Caco-2 (cell line): ENCODE data around the gene TPPP2. TPM values are rescaled to one million over a fixed set of nuclear protein-coding genes. Genes with fewer than 3 reads are reported as not detected.

ENCODE experiments used
- BruUV-seq: library from RNA; stranded (reverse); fragments of 400-500 nt; replicated peaks from 2 replicates; lab custom pipeline; 2021; lab: Mats Ljungman, UMichigan
- CTCF ChIA-PET: fragments of 300-600 bp; sonication (Branson Sonifier 250); formaldehyde crosslinking; loops from one replicate; lab custom pipeline; 2022; ENCODE audit warnings: antibody characterized with exemption; lab: Charles Lee
- POLR2A ChIA-PET: fragments of 300-600 bp; sonication (Branson Sonifier 250); formaldehyde crosslinking; loops from one replicate; lab custom pipeline; 2022; ENCODE audit warnings: antibody characterized with exemption; lab: Charles Lee
- DNase-seq, 2 experiments: peaks; one replicate each; pipeline versions ENCODE4 v3.0.0 to v3.0.0-alpha.2; 2020 to 2022
- H3K27me3 ChIP-seq: replicated peaks from 2 replicates; pipeline ENCODE4 v1.6.0; 2011; ENCODE audit warnings: low read length; ENCODE audit not compliant: control insufficient read depth, insufficient read depth
- H3K36me3 ChIP-seq: 2 replicates; pipeline ENCODE4 v1.5.1; 2011; ENCODE audit warnings: low read length; ENCODE audit not compliant: control insufficient read depth, insufficient read depth
- H3K4me1 ChIP-seq: fragments of 250-450 bp; sonication (Bioruptor Pico); 2 replicates; pipeline ENCODE4 v1.5.1; 2020; ENCODE audit warnings: mild to moderate bottlenecking
- H3K4me3 ChIP-seq: 2 replicates; pipeline ENCODE4 v1.5.1; 2011; ENCODE audit warnings: low read depth, mild to moderate bottlenecking, control low read depth, low read length
- H3K9me3 ChIP-seq: fragments of 250-450 bp; sonication (Bioruptor Pico); 2 replicates; pipeline ENCODE4 v1.5.1; 2020; ENCODE audit warnings: mild to moderate bottlenecking, moderate library complexity
- H3K27ac Mint-ChIP-seq: one replicate; pipeline ENCODE4 v1.8.0; 2022; ENCODE audit warnings: mixed read lengths; ENCODE audit not compliant: unreplicated experiment
- H3K27me3 Mint-ChIP-seq: one replicate; pipeline ENCODE4 v1.8.0; 2022; ENCODE audit warnings: mixed read lengths; ENCODE audit not compliant: insufficient read depth, unreplicated experiment
- H3K36me3 Mint-ChIP-seq: one replicate; pipeline ENCODE4 v1.8.0; 2022; ENCODE audit warnings: mild to moderate bottlenecking, mixed read lengths; ENCODE audit not compliant: insufficient read depth, unreplicated experiment
- H3K4me1 Mint-ChIP-seq: one replicate; pipeline ENCODE4 v1.8.0; 2022; ENCODE audit warnings: low read depth, mixed read lengths; ENCODE audit not compliant: unreplicated experiment
- H3K4me3 Mint-ChIP-seq: one replicate; pipeline ENCODE4 v1.8.0; 2022; ENCODE audit warnings: mild to moderate bottlenecking, moderate library complexity, mixed read lengths; ENCODE audit not compliant: unreplicated experiment
- H3K9me3 Mint-ChIP-seq: one replicate; pipeline ENCODE4 v1.8.0; 2022; ENCODE audit warnings: mixed read lengths; ENCODE audit not compliant: unreplicated experiment
- CTCF ChIP-seq, 2 experiments: fragments of 200-600 bp in 1 of 2; IDR thresholded peaks; 1 replicate in 1 of 2; 2 replicates in 1 of 2; pipeline versions ENCODE4 v1.5.1 to v1.8.0; 2011 to 2022; ENCODE audit warnings: antibody characterized with exemption in 1 of 2, control low read depth in 1 of 2, inconsistent platforms in 1 of 2, low read depth in 1 of 2, low read length in 1 of 2, mild to moderate bottlenecking in 1 of 2, moderate library complexity in 1 of 2; ENCODE audit not compliant: insufficient read depth in 1 of 2, severe bottlenecking in 1 of 2, unreplicated experiment in 1 of 2
- intact Hi-C: fragments of 100-400 bp; cut with micrococcal nuclease; formaldehyde crosslinking; loops from one replicate; pipeline ENCODE4 v1.10.0; 2022; ENCODE audit not compliant: unreplicated experiment
- total RNA-seq: library from RNA; stranded (reverse); gene quantifications from 2 replicates; pipeline ENCODE4 v1.2.3, GENCODE V29; 2022

TPPP2 gene
- total RNA-seq, 1 experiment from 2014 or later = not detected

- CTCF ChIA-PET = no interaction called here
- no peaks in the 10 kb centered on the region for H3K27me3 ChIP-seq
- intact Hi-C loops = no loop called here
- no peaks in the 10 kb centered on the region for H3K27me3 Mint-ChIP-seq
- no peaks in the 10 kb centered on the region for H3K36me3 ChIP-seq
- DNase-seq = no peak
- H3K36me3 Mint-ChIP-seq = peaks cover 1% of the 10 kb centered on the region
- no TSS peak for BruUV-seq
- peaks cover 18% of the 10 kb centered on the region for H3K4me1 Mint-ChIP-seq
- H3K9me3 ChIP-seq = no peaks in the 10 kb centered on the region
- POLR2A ChIA-PET = no interaction called here
- peaks cover 15% of the 10 kb centered on the region for H3K4me1 ChIP-seq
- H3K4me3 ChIP-seq = no peak overlapping the region
- H3K9me3 Mint-ChIP-seq = no peaks in the 10 kb centered on the region
- no peak for TF ChIP-seq CTCF (IDR thresholded peaks at IDR 0.05; ENCODE audit: insufficient read depth in 1 of 2, low read depth in 1 of 2, low read length in 1 of 2, severe bottlenecking in 1 of 2, unreplicated experiment in 1 of 2)
- H3K27ac Mint-ChIP-seq = no peak overlapping the region
- peak overlapping the region; percentile 28 for H3K4me3 Mint-ChIP-seq
Measured at GRCh38 chr14:21022686-21023085, 7.3 kb upstream of the TPPP2 start.

- Mint-ChIP-seq H3K4me3 (peak overlapping the region; percentile 28), H3K27ac (no peak overlapping the region), H3K27me3 (no peaks in the 10 kb centered on the region), H3K36me3 (no peaks in the 10 kb centered on the region), H3K9me3 (no peaks in the 10 kb centered on the region), H3K4me1 (peaks cover 18% of the 10 kb centered on the region)
- Histone ChIP-seq H3K36me3 (no peaks in the 10 kb centered on the region), H3K9me3 (no peaks in the 10 kb centered on the region), H3K4me1 (peaks cover 15% of the 10 kb centered on the region), H3K27me3 (no peaks in the 10 kb centered on the region), H3K4me3 (no peak overlapping the region)
- CTCF ChIA-PET = interaction anchor here (2.0 kb wide), 1 partner anchor 8 kb away, joined by 13 read pairs; no protein-coding TSS in a partner anchor
- no TSS peak for BruUV-seq
- no peak for TF ChIP-seq CTCF (IDR thresholded peaks at IDR 0.05; ENCODE audit: insufficient read depth in 1 of 2, low read depth in 1 of 2, low read length in 1 of 2, severe bottlenecking in 1 of 2, unreplicated experiment in 1 of 2)
- intact Hi-C loops = no loop called here
- POLR2A ChIA-PET = no interaction called here
- no peak for DNase-seq
Measured at GRCh38 chr14:21023174-21023573, 6.8 kb upstream of the TPPP2 start.

GRCh38 chr14:21023817-21024584 is 6.0 kb upstream of the TPPP2 start:
- Histone ChIP-seq H3K4me1 (peaks cover 15% of the 10 kb centered on the region), H3K27me3 (no peaks in the 10 kb centered on the region), H3K36me3 (no peaks in the 10 kb centered on the region), H3K9me3 (no peaks in the 10 kb centered on the region), H3K4me3 (peak overlapping the region; percentile 73)
- peak overlapping the region; percentile 73 for H3K27ac Mint-ChIP-seq
- DNase-seq = peak in 1 of 2 experiments; percentile 10
- intact Hi-C loops = loop anchor here (1.0 kb wide), 1 partner anchor 14 kb away; no protein-coding TSS in a partner anchor
- H3K9me3 Mint-ChIP-seq = no peaks in the 10 kb centered on the region
- no TSS peak for BruUV-seq
- no peaks in the 10 kb centered on the region for H3K27me3 Mint-ChIP-seq
- ChIA-PET POLR2A (no interaction called here), CTCF (interaction anchor here (0.8 to 2.0 kb wide), 2 partner anchors 9 to 52 kb away, joined by 5 to 13 read pairs; no protein-coding TSS in a partner anchor)
- peaks cover 18% of the 10 kb centered on the region for H3K4me1 Mint-ChIP-seq
- no peaks in the 10 kb centered on the region for H3K36me3 Mint-ChIP-seq
- TF ChIP-seq CTCF (IDR thresholded peaks at IDR 0.05; ENCODE audit: insufficient read depth in 1 of 2, low read depth in 1 of 2, low read length in 1 of 2, severe bottlenecking in 1 of 2, unreplicated experiment in 1 of 2) = no peak
- H3K4me3 Mint-ChIP-seq = peak overlapping the region; percentile 72
